Prostate gland (tissue), 2 donors: ENCODE data around the gene NRXN3. TPM values are rescaled to one million over a fixed set of nuclear protein-coding genes. Genes with fewer than 3 reads are reported as not detected.

Source experiments
- DNase-seq: peaks from one replicate; pipeline ENCODE4 v3.0.0-alpha.2; 2019; ENCODE audit warnings: low spot score
- H3K27ac ChIP-seq, 2 donors: fragments of 200-600 bp; sonication (generic); 2 replicates each; pipeline ENCODE4 v1.5.1; 2017 to 2019
- H3K27me3 ChIP-seq: fragments of 200-600 bp; sonication (generic); replicated peaks from 2 replicates; pipeline ENCODE4 v1.5.1; 2019; ENCODE audit not compliant: insufficient read depth
- H3K36me3 ChIP-seq, 2 donors: fragments of 200-600 bp; sonication (generic); 1 replicate in 1 of 2; 2 replicates in 1 of 2; pipeline versions ENCODE4 v1.5.1 to v1.8.1; 2017 to 2019
- H3K4me1 ChIP-seq: fragments of 200-600 bp; sonication (generic); replicated peaks from 2 replicates; pipeline ENCODE4 v1.5.1; 2019
- H3K4me3 ChIP-seq, 2 donors: fragments of 200-600 bp; sonication (generic); 2 replicates each; pipeline ENCODE4 v1.5.1; 2017 to 2019
- H3K9me3 ChIP-seq: fragments of 200-600 bp; sonication (generic); 2 replicates; pipeline ENCODE4 v1.5.1; 2017
- POLR2A ChIP-seq: fragments of 450-650 bp; IDR thresholded peaks from one replicate; pipeline ENCODE4 v1.6.1; 2016; ENCODE audit warnings: antibody characterized with exemption, mild to moderate bottlenecking
- POLR2AphosphoS5 ChIP-seq: sonication (generic); formaldehyde crosslinking; IDR thresholded peaks from one replicate; pipeline ENCODE4 v1.6.1; 2017; ENCODE audit warnings: antibody characterized with exemption
- WGBS: methylation state at CpG from one replicate; pipeline ENCODE4 v1.1.5; 2018; 5-methylcytosine and 5-hydroxymethylcytosine counted together
- intact Hi-C: fragments of 100-400 bp; cut with DNase I; formaldehyde crosslinking; loops from one replicate; pipeline ENCODE4 v1.14.2; 2022
- total RNA-seq, 2 donors: library from RNA; depleted of rRNA; stranded (reverse); fragments of >200 nt; gene quantifications; one replicate each; pipeline ENCODE4 v1.1.0, GENCODE V29; 2016
- TF ChIP-seq, protein P1 (sequence below), 4 experiments: fragments of 200-600 bp in 2 of 4; fragments of 450-650 bp in 2 of 4; sonication (generic) in 2 of 4; IDR thresholded peaks; 1 replicate in 3 of 4; 2 replicates in 1 of 4; pipeline ENCODE4 v1.5.1; 2016 to 2019; ENCODE audit warnings: antibody characterized with exemption in 4 of 4, mild to moderate bottlenecking in 2 of 4, moderate library complexity in 2 of 4

NRXN3 gene
- total RNA-seq, 2 donors from 2014 or later, result 6.6 to 8.2 TPM

DNA sequence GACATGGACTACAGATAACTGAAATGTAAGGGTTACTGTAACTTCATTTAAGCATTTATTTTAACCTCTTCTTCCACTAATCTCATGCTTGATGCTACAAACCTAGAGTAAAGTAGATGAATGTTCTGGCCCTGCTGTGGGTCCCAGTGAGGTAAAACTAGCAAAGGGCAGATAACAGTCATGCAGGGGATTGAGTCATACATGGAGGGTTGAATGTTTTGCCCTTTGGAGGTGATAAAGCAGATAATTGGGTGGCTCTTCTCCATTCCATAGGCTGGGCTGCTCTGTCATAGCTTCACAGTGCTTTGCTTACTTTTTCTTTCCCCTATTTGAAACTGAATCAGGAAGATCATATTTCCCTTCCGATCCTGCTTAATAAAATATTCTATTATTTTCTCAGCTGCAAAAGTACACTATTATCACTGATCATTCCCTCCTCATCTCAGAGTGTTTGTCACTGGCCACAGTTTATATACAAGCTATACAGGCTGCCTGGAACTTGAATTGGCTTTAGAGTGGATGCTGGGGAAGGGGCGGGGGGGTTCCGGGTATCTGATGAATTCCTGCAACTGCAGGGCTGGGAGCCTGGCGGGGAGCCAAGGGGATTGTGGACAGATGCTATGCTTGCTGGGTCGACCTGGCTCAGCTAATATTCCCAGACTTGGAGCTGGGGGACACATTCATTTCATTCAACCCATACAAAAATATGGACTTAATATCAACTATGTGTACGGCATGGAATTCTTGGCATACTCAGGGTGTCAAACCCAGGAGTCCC, 235.1 kb downstream of the NRXN3 start:
- no peak for DNase-seq
- Histone ChIP-seq H3K27ac (no peak overlapping the region), H3K27me3 (no peaks in the 10 kb centered on the region), H3K9me3 (no peaks in the 10 kb centered on the region), H3K36me3 (no peaks in the 10 kb centered on the region), H3K4me3 (no peak overlapping the region), H3K4me1 (no peaks in the 10 kb centered on the region)
- WGBS, result 67% methylated on average over 6 of the region's 6 CpGs
- intact Hi-C loops, result no loop called here
- TF ChIP-seq POLR2A, result no peak
- TF ChIP-seq, protein P1, sequence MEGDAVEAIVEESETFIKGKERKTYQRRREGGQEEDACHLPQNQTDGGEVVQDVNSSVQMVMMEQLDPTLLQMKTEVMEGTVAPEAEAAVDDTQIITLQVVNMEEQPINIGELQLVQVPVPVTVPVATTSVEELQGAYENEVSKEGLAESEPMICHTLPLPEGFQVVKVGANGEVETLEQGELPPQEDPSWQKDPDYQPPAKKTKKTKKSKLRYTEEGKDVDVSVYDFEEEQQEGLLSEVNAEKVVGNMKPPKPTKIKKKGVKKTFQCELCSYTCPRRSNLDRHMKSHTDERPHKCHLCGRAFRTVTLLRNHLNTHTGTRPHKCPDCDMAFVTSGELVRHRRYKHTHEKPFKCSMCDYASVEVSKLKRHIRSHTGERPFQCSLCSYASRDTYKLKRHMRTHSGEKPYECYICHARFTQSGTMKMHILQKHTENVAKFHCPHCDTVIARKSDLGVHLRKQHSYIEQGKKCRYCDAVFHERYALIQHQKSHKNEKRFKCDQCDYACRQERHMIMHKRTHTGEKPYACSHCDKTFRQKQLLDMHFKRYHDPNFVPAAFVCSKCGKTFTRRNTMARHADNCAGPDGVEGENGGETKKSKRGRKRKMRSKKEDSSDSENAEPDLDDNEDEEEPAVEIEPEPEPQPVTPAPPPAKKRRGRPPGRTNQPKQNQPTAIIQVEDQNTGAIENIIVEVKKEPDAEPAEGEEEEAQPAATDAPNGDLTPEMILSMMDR (IDR thresholded peaks at IDR 0.05), result no peak
- TF ChIP-seq POLR2AphosphoS5, result no peak

DNA sequence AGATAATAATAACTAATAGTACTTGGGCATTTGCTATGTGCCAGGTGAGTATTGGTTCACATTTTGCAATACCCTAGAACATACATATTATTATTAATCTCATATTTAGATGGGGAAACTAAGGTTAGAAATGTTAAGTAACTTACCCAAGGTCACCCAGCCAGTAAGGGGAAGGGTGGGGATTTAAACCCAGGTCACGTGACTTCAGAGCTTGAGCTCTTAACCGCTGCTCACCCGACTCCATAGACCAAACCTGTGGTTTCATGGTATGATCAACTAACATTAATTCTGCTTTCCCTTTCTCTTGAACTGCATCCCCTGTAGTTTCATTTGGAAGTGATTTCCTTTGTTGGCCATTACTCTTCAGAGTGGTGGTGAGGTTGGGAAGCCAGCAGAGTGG, 242.3 kb downstream of the NRXN3 start:
- no peak for DNase-seq
- intact Hi-C loops, result no loop called here
- TF ChIP-seq, protein P1 (IDR thresholded peaks at IDR 0.05), result no peak
- TF ChIP-seq POLR2A, result no peak
- no peak for TF ChIP-seq POLR2AphosphoS5
- no peaks in the 10 kb centered on the region for H3K9me3 ChIP-seq
- H3K27ac ChIP-seq, result no peak overlapping the region
- H3K27me3 ChIP-seq, result no peaks in the 10 kb centered on the region
- WGBS, result 91% methylated on average over 3 of the region's 3 CpGs
- no peaks in the 10 kb centered on the region for H3K4me1 ChIP-seq
- H3K4me3 ChIP-seq, result no peak overlapping the region
- no peaks in the 10 kb centered on the region for H3K36me3 ChIP-seq

GRCh38 chr14:78414172-78414571, 244.0 kb downstream of the NRXN3 start:
- Histone ChIP-seq H3K9me3 (no peaks in the 10 kb centered on the region), H3K36me3 (no peaks in the 10 kb centered on the region), H3K27me3 (no peaks in the 10 kb centered on the region), H3K4me1 (no peaks in the 10 kb centered on the region), H3K27ac (no peak overlapping the region), H3K4me3 (no peak overlapping the region)
- 80% methylated on average over 3 of the region's 3 CpGs for WGBS
- TF ChIP-seq POLR2A (no peak), POLR2AphosphoS5 (no peak)
- TF ChIP-seq, protein P1 (IDR thresholded peaks at IDR 0.05), result no peak
- intact Hi-C loops, result no loop called here
- no peak for DNase-seq

- DNase-seq, result no peak
- WGBS, result 89% methylated on average over 3 of the region's 3 CpGs
- no peaks in the 10 kb centered on the region for H3K9me3 ChIP-seq
- H3K27ac ChIP-seq, result no peak overlapping the region
- no peak for TF ChIP-seq POLR2AphosphoS5
- TF ChIP-seq POLR2A, result no peak
- TF ChIP-seq, protein P1 (IDR thresholded peaks at IDR 0.05), result no peak
- H3K4me3 ChIP-seq, result no peak overlapping the region
- no peaks in the 10 kb centered on the region for H3K27me3 ChIP-seq
- intact Hi-C loops, result no loop called here
- no peaks in the 10 kb centered on the region for H3K4me1 ChIP-seq
- H3K36me3 ChIP-seq, result no peaks in the 10 kb centered on the region
Observed at GRCh38 chr14:78417532-78417931, 247.4 kb downstream of the NRXN3 start.

- no peak for DNase-seq
Observed at GRCh38 chr14:78424311-78424710, 254.1 kb downstream of the NRXN3 start.

More at GRCh38 chr14:78424311-78424710, 254.1 kb downstream of the NRXN3 start:
- TF ChIP-seq POLR2AphosphoS5, result no peak
- no peak for TF ChIP-seq POLR2A
- TF ChIP-seq, protein P1 (IDR thresholded peaks at IDR 0.05), result no peak
- H3K27me3 ChIP-seq, result no peaks in the 10 kb centered on the region
- 31% methylated on average over 1 of the region's 1 CpG for WGBS
- H3K36me3 ChIP-seq, result no peaks in the 10 kb centered on the region
- no peaks in the 10 kb centered on the region for H3K4me1 ChIP-seq
- H3K4me3 ChIP-seq, result no peak overlapping the region
- intact Hi-C loops, result no loop called here
- H3K9me3 ChIP-seq, result no peaks in the 10 kb centered on the region
- H3K27ac ChIP-seq, result no peak overlapping the region
